Muscle layer of duodenum (tissue), 2 donors: ENCODE measurements around the gene ITPKB.

Experiments
- H3K27ac ChIP-seq: one replicate; pipeline ENCODE4 v1.7.0; 2013; ENCODE audit warnings: mild to moderate bottlenecking, low read length
- H3K27me3 ChIP-seq: one replicate; pipeline ENCODE4 v1.7.0; 2013; ENCODE audit warnings: low read depth, mild to moderate bottlenecking, control low read depth, low read length
- H3K36me3 ChIP-seq, 2 donors: one replicate each; pipeline ENCODE4 v1.7.0; 2013; ENCODE audit warnings: low read length in 2 of 2, control low read depth in 1 of 2, mild to moderate bottlenecking in 1 of 2; ENCODE audit not compliant: insufficient read depth in 2 of 2, control insufficient read depth in 1 of 2
- H3K4me1 ChIP-seq, 2 donors: one replicate each; pipeline ENCODE4 v1.7.0; 2013; ENCODE audit warnings: low read length in 2 of 2, mild to moderate bottlenecking in 2 of 2, control low read depth in 1 of 2, moderate library complexity in 1 of 2; ENCODE audit not compliant: insufficient read depth in 2 of 2, control insufficient read depth in 1 of 2
- H3K4me3 ChIP-seq, 2 donors: one replicate each; pipeline ENCODE4 v1.7.0; 2013; ENCODE audit warnings: low read length in 2 of 2, low read depth in 1 of 2, mild to moderate bottlenecking in 1 of 2
- H3K9me3 ChIP-seq, 2 donors: one replicate each; pipeline ENCODE4 v1.7.0; 2013; ENCODE audit warnings: low read length in 2 of 2, control low read depth in 1 of 2, mild to moderate bottlenecking in 1 of 2; ENCODE audit not compliant: control insufficient read depth in 1 of 2
- donor health status: healthy.

The ITPKB gene

GRCh38 chr1:226712742-226713419 lies 26.2 kb downstream of the ITPKB start:
- Histone ChIP-seq H3K27ac (no peak overlapping the region), H3K9me3 (peaks cover 0 to 3% of the 10 kb centered on the region in 2 donors), H3K4me1 (peaks cover 30 to 71% of the 10 kb centered on the region in 2 donors), H3K4me3 (no peak overlapping the region), H3K36me3 (no peaks in the 10 kb centered on the region), H3K27me3 (no peaks in the 10 kb centered on the region)

- Histone ChIP-seq H3K27ac (peak overlapping the region; percentile 49), H3K36me3 (no peaks in the 10 kb centered on the region), H3K4me1 (peaks cover 34 to 69% of the 10 kb centered on the region in 2 donors), H3K4me3 (no peak overlapping the region), H3K9me3 (peaks cover 0 to 3% of the 10 kb centered on the region in 2 donors), H3K27me3 (no peaks in the 10 kb centered on the region)
Measured at GRCh38 chr1:226711976-226712741, 26.9 kb downstream of the ITPKB start.

GRCh38 chr1:226710501-226710900 lies 28.6 kb downstream of the ITPKB start:
- Histone ChIP-seq H3K4me1 (peaks cover 34 to 60% of the 10 kb centered on the region in 2 donors), H3K4me3 (no peak overlapping the region), H3K9me3 (peaks cover 0 to 3% of the 10 kb centered on the region in 2 donors), H3K27me3 (no peaks in the 10 kb centered on the region), H3K27ac (peak overlapping the region; percentile 87), H3K36me3 (no peaks in the 10 kb centered on the region)

- Histone ChIP-seq H3K4me1 (peaks cover 34 to 60% of the 10 kb centered on the region in 2 donors), H3K9me3 (peaks cover 0 to 3% of the 10 kb centered on the region in 2 donors), H3K27ac (peak overlapping the region; percentile 87)
Measured at GRCh38 chr1:226709953-226710352, 29.1 kb downstream of the ITPKB start.

GRCh38 chr1:226708967-226709396 lies 30.1 kb downstream of the ITPKB start:
- Histone ChIP-seq H3K9me3 (no peaks in the 10 kb centered on the region), H3K27ac (peak overlapping the region; percentile 87), H3K27me3 (no peaks in the 10 kb centered on the region), H3K4me1 (peaks cover 39 to 66% of the 10 kb centered on the region in 2 donors), H3K36me3 (no peaks in the 10 kb centered on the region), H3K4me3 (peak overlapping the region in 1 of 2 donors; percentile 0)

More at GRCh38 chr1:226709953-226710352, 29.1 kb downstream of the ITPKB start:
- H3K27me3 ChIP-seq: no peaks in the 10 kb centered on the region
- no peak overlapping the region for H3K4me3 ChIP-seq
- H3K36me3 ChIP-seq: no peaks in the 10 kb centered on the region

- Histone ChIP-seq H3K9me3 (no peaks in the 10 kb centered on the region), H3K36me3 (no peaks in the 10 kb centered on the region), H3K27me3 (no peaks in the 10 kb centered on the region), H3K4me3 (peak overlapping the region in 1 of 2 donors; percentile 0), H3K4me1 (peaks cover 42 to 63% of the 10 kb centered on the region in 2 donors), H3K27ac (peak overlapping the region; percentile 87)
Measured at GRCh38 chr1:226708342-226708780, 30.7 kb downstream of the ITPKB start.

GRCh38 chr1:226706684-226707083 lies 32.4 kb downstream of the ITPKB start:
- H3K36me3 ChIP-seq: no peaks in the 10 kb centered on the region
- no peaks in the 10 kb centered on the region for H3K9me3 ChIP-seq
- H3K4me1 ChIP-seq: peaks cover 51 to 59% of the 10 kb centered on the region in 2 donors
- H3K27ac ChIP-seq: peak overlapping the region; percentile 56
- H3K4me3 ChIP-seq: no peak overlapping the region
- no peaks in the 10 kb centered on the region for H3K27me3 ChIP-seq

- Histone ChIP-seq H3K4me3 (peak overlapping the region; percentile 66 to 71), H3K36me3 (no peaks in the 10 kb centered on the region)
Measured at GRCh38 chr1:226704169-226704937, 34.7 kb downstream of the ITPKB start.

GRCh38 chr1:226702957-226703831 lies 35.9 kb downstream of the ITPKB start:
- Histone ChIP-seq H3K4me3 (peak overlapping the region; percentile 66 to 71), H3K9me3 (no peaks in the 10 kb centered on the region), H3K36me3 (no peaks in the 10 kb centered on the region), H3K27me3 (no peaks in the 10 kb centered on the region), H3K4me1 (peaks cover 25 to 51% of the 10 kb centered on the region in 2 donors), H3K27ac (peak overlapping the region; percentile 94)

More at GRCh38 chr1:226704169-226704937, 34.7 kb downstream of the ITPKB start:
- peak overlapping the region; percentile 94 for H3K27ac ChIP-seq
- peaks cover 34 to 58% of the 10 kb centered on the region in 2 donors for H3K4me1 ChIP-seq
- no peaks in the 10 kb centered on the region for H3K9me3 ChIP-seq
- H3K27me3 ChIP-seq: no peaks in the 10 kb centered on the region

GRCh38 chr1:226702318-226702956 lies 36.6 kb downstream of the ITPKB start:
- no peaks in the 10 kb centered on the region for H3K27me3 ChIP-seq
- H3K36me3 ChIP-seq: no peaks in the 10 kb centered on the region
- H3K4me3 ChIP-seq: peak overlapping the region; percentile 66 to 71
- H3K27ac ChIP-seq: peak overlapping the region; percentile 94
- no peaks in the 10 kb centered on the region for H3K9me3 ChIP-seq
- H3K4me1 ChIP-seq: peaks cover 18 to 54% of the 10 kb centered on the region in 2 donors
